Osteoblast (primary cell): ENCODE results near the gene ABCG1. TPM values are rescaled to one million over a fixed set of nuclear protein-coding genes. Genes with fewer than 3 reads are reported as not detected.

ENCODE experiments used
- DNase-seq: peaks from one replicate; pipeline ENCODE4 v3.0.0; 2011; ENCODE audit warnings: low spot score, mixed read lengths; ENCODE audit not compliant: insufficient read length; ENCODE audit errors: missing footprints
- H2AFZ ChIP-seq: 2 replicates; pipeline ENCODE4 v1.6.0; 2011; ENCODE audit warnings: mild to moderate bottlenecking, low read length
- H3K27ac ChIP-seq: 2 replicates; pipeline ENCODE4 v1.5.1; 2011; ENCODE audit warnings: mild to moderate bottlenecking, low read depth, low read length, moderate library complexity
- H3K27me3 ChIP-seq: 2 replicates; pipeline ENCODE4 v1.6.0; 2012; ENCODE audit warnings: mild to moderate bottlenecking, control low read depth, inconsistent platforms, low read length, moderate library complexity; ENCODE audit not compliant: insufficient read depth
- H3K36me3 ChIP-seq: 2 replicates; pipeline ENCODE4 v1.5.1; 2011; ENCODE audit warnings: mild to moderate bottlenecking, low read length, control low read depth, moderate library complexity; ENCODE audit not compliant: insufficient read depth
- H3K4me1 ChIP-seq: 2 replicates; pipeline ENCODE4 v1.5.1; 2011; ENCODE audit warnings: mild to moderate bottlenecking, low read length, control low read depth, moderate library complexity; ENCODE audit not compliant: insufficient read depth
- H3K4me2 ChIP-seq: 2 replicates; pipeline ENCODE4 v1.6.0; 2011; ENCODE audit warnings: mild to moderate bottlenecking, low read length; ENCODE audit not compliant: insufficient read depth
- H3K4me3 ChIP-seq: fragments of 200-600 bp; sonication (generic); 3 replicates; pipeline ENCODE4 v1.5.1; 2012; ENCODE audit warnings: mild to moderate bottlenecking, low read length, inconsistent platforms; ENCODE audit not compliant: insufficient read depth
- H3K79me2 ChIP-seq: 2 replicates; pipeline ENCODE4 v1.6.0; 2012; ENCODE audit warnings: mild to moderate bottlenecking, low read length, control low read depth, inconsistent platforms; ENCODE audit not compliant: insufficient read depth
- H3K9me3 ChIP-seq: 2 replicates; pipeline ENCODE4 v1.5.1; 2011; ENCODE audit warnings: low read depth, low read length, control low read depth
- H4K20me1 ChIP-seq: 2 replicates; pipeline ENCODE4 v1.6.0; 2012; ENCODE audit warnings: mild to moderate bottlenecking, low read length, control low read depth; ENCODE audit not compliant: insufficient read depth
- CTCF ChIP-seq: IDR thresholded peaks from 2 replicates; pipeline ENCODE4 v1.5.1; 2011; ENCODE audit warnings: mild to moderate bottlenecking, low read depth, low read length, moderate library complexity; ENCODE audit errors: extremely low read depth
- total RNA-seq: library from RNA; depleted of rRNA; stranded (reverse); fragments of >200 nt; gene quantifications from 2 replicates; pipeline ENCODE4 v1.2.3, GENCODE V29; 2012

ABCG1 gene
- total RNA-seq, 1 donor = 0.72 TPM

- DNase-seq = peak; percentile 73
- H3K79me2 ChIP-seq = no peaks in the 10 kb centered on the region
- no peaks in the 10 kb centered on the region for H4K20me1 ChIP-seq
- H3K4me2 ChIP-seq = no peak overlapping the region
- H3K9me3 ChIP-seq = no peaks in the 10 kb centered on the region
- no peak overlapping the region for H2AFZ ChIP-seq
- peaks cover 5% of the 10 kb centered on the region for H3K27me3 ChIP-seq
- H3K27ac ChIP-seq = no peak overlapping the region
- H3K4me1 ChIP-seq = no peaks in the 10 kb centered on the region
- no peak for TF ChIP-seq CTCF
- no peak overlapping the region for H3K4me3 ChIP-seq
- H3K36me3 ChIP-seq = no peaks in the 10 kb centered on the region
These were observed 87.6 kb downstream of the ABCG1 start for GRCh38 chr21:42306366-42307035.

- no peaks in the 10 kb centered on the region for H3K36me3 ChIP-seq
- TF ChIP-seq CTCF = no peak
- H3K27me3 ChIP-seq = peaks cover 5% of the 10 kb centered on the region
- no peak overlapping the region for H3K27ac ChIP-seq
- H3K4me3 ChIP-seq = no peak overlapping the region
- peak; percentile 80 for DNase-seq
- no peaks in the 10 kb centered on the region for H3K4me1 ChIP-seq
- H2AFZ ChIP-seq = no peak overlapping the region
- H3K4me2 ChIP-seq = no peak overlapping the region
- no peaks in the 10 kb centered on the region for H3K79me2 ChIP-seq
- no peaks in the 10 kb centered on the region for H3K9me3 ChIP-seq
- no peaks in the 10 kb centered on the region for H4K20me1 ChIP-seq
These were observed 88.2 kb downstream of the ABCG1 start for GRCh38 chr21:42307106-42307505.

GRCh38 chr21:42308161-42308913, 89.4 kb downstream of the ABCG1 start:
- no peak for TF ChIP-seq CTCF
- peaks cover 5% of the 10 kb centered on the region for H3K27me3 ChIP-seq
- no peaks in the 10 kb centered on the region for H3K9me3 ChIP-seq
- no peak overlapping the region for H3K27ac ChIP-seq
- H3K36me3 ChIP-seq = no peaks in the 10 kb centered on the region
- peak; percentile 68 for DNase-seq
- no peak overlapping the region for H2AFZ ChIP-seq
- no peaks in the 10 kb centered on the region for H4K20me1 ChIP-seq
- no peak overlapping the region for H3K4me2 ChIP-seq
- H3K4me1 ChIP-seq = no peaks in the 10 kb centered on the region
- H3K4me3 ChIP-seq = no peak overlapping the region
- no peaks in the 10 kb centered on the region for H3K79me2 ChIP-seq

- H3K27ac ChIP-seq = no peak overlapping the region
- H2AFZ ChIP-seq = no peak overlapping the region
- no peak for TF ChIP-seq CTCF
- peaks cover 4% of the 10 kb centered on the region for H3K27me3 ChIP-seq
- H3K4me3 ChIP-seq = no peak overlapping the region
- no peaks in the 10 kb centered on the region for H3K36me3 ChIP-seq
- H4K20me1 ChIP-seq = no peaks in the 10 kb centered on the region
- no peaks in the 10 kb centered on the region for H3K79me2 ChIP-seq
- H3K9me3 ChIP-seq = no peaks in the 10 kb centered on the region
- no peaks in the 10 kb centered on the region for H3K4me1 ChIP-seq
- peak; percentile 68 for DNase-seq
- no peak overlapping the region for H3K4me2 ChIP-seq
These were observed 90.2 kb downstream of the ABCG1 start for GRCh38 chr21:42308914-42309752.
